Measurements from ENCODE around the gene CASP14.

DNA sequence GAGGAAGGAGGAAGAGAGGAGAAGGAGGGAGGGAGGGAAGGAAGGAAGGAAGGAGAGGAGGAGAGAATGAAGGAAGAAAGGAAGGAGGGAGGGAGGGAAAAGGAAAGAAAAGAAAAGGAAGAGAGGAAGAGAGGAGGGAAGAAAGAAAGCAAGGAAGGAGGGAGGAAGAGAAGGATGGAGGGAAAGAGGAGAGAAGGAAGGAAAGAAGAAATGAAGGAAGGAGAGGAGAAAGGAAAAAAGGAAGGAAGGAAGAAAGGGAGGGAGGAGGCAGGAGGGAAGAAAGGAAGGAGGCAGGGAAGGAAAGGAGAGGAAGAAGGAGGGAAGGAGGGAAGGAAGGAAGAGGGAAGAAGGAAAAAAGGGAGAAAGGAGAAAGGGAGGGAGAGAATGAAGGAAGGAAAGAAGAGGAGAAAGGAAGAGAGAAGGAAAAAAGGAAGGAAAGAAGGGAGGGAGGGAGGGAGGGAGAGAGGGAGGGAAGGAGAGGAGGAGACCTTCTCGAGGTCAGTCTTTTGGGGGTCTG is 13.4 kb upstream of the CASP14 start:
- no peak for TF ChIP-seq POLR2A (IDR thresholded peaks at IDR 0.05; ENCODE audit: low read depth, low read length)
- no peak for TF ChIP-seq TAF1 (IDR thresholded peaks at IDR 0.05; ENCODE audit: borderline replicate concordance, low read depth, low read length)

All from GM12892 (cell line).